SK-N-SH treated with all-trans-retinoic acid at 6 μM for 48 hours (cell line): Measurements from ENCODE around the gene NPAS2.

Experiments
- ATAC-seq: fragments of 200-7000 bp; cut with Tn5 transposase; 3 replicates; pipeline ENCODE4 v1.9.1; 2020; ENCODE audit warnings: mild to moderate bottlenecking, moderate library complexity
- ARNTL ChIP-seq: fragments of 450-650 bp; formaldehyde crosslinking; IDR thresholded peaks from 2 replicates; pipeline ENCODE4 v1.5.0; 2020; ENCODE audit warnings: low read depth, mild to moderate bottlenecking, moderate library complexity, borderline replicate concordance
- CREB5 ChIP-seq: fragments of 250-450 bp; sonication (Bioruptor Pico); IDR thresholded peaks from 2 replicates; pipeline ENCODE4 v1.5.1; 2020; ENCODE audit warnings: low read depth, mild to moderate bottlenecking, moderate library complexity
- ESRRG ChIP-seq: fragments of 250-450 bp; sonication (Bioruptor Pico); IDR thresholded peaks from 2 replicates; pipeline ENCODE4 v1.6.1; 2021; ENCODE audit warnings: mild to moderate bottlenecking
- GLIS3 ChIP-seq: fragments of 250-450 bp; sonication (Bioruptor Pico); IDR thresholded peaks from 2 replicates; pipeline ENCODE4 v1.5.0; 2020; ENCODE audit warnings: mild to moderate bottlenecking, moderate library complexity
- OSR1 ChIP-seq: fragments of 250-450 bp; sonication (Bioruptor Pico); IDR thresholded peaks from 2 replicates; pipeline ENCODE4 v1.8.0; 2022; ENCODE audit warnings: moderate library complexity, mild to moderate bottlenecking, inconsistent platforms
- PATZ1 ChIP-seq: fragments of 250-450 bp; sonication (Bioruptor Pico); IDR thresholded peaks from 2 replicates; pipeline ENCODE4 v1.8.0; 2020; ENCODE audit warnings: mild to moderate bottlenecking, moderate library complexity, borderline replicate concordance
- PPARA ChIP-seq: fragments of 250-450 bp; sonication (Bioruptor Pico); IDR thresholded peaks from 2 replicates; pipeline ENCODE4 v1.5.0; 2020; ENCODE audit warnings: mild to moderate bottlenecking, borderline replicate concordance
- RARB ChIP-seq: fragments of 250-450 bp; sonication (Bioruptor Pico); IDR thresholded peaks from 2 replicates; pipeline ENCODE4 v1.8.0; 2021; ENCODE audit warnings: mild to moderate bottlenecking, moderate library complexity
- SNAI2 ChIP-seq: fragments of 250-450 bp; sonication (Bioruptor Pico); IDR thresholded peaks from 2 replicates; pipeline ENCODE4 v1.5.0; 2020; ENCODE audit warnings: mild to moderate bottlenecking, moderate library complexity
- TCF4 ChIP-seq: fragments of 250-450 bp; sonication (Bioruptor Pico); IDR thresholded peaks from 2 replicates; pipeline ENCODE4 v1.8.0; 2021; ENCODE audit warnings: mild to moderate bottlenecking, moderate library complexity, borderline replicate concordance
- TOX ChIP-seq: fragments of 250-450 bp; sonication (Bioruptor Pico); IDR thresholded peaks from 2 replicates; pipeline ENCODE4 v1.8.0; 2021; ENCODE audit warnings: mild to moderate bottlenecking, moderate library complexity, borderline replicate concordance
- ZC3H10 ChIP-seq: fragments of 250-450 bp; sonication (Bioruptor Pico); IDR thresholded peaks from 2 replicates; pipeline ENCODE4 v1.5.1; 2021; ENCODE audit warnings: mild to moderate bottlenecking, moderate library complexity
- ZFP3 ChIP-seq: fragments of 250-450 bp; sonication (Bioruptor Pico); IDR thresholded peaks from 2 replicates; pipeline ENCODE4 v1.5.0; 2020; ENCODE audit warnings: mild to moderate bottlenecking, moderate library complexity
- ZFP30 ChIP-seq: fragments of 450-650 bp; formaldehyde crosslinking; IDR thresholded peaks from 2 replicates; pipeline ENCODE4 v1.5.0; 2022; ENCODE audit warnings: mild to moderate bottlenecking, moderate library complexity
- ZNF565 ChIP-seq: fragments of 450-650 bp; formaldehyde crosslinking; conservative IDR thresholded peaks from 2 replicates; pipeline ENCODE4 v1.5.0; 2020; ENCODE audit warnings: low read depth, mild to moderate bottlenecking, moderate library complexity
- ZNF70 ChIP-seq: fragments of 450-650 bp; formaldehyde crosslinking; IDR thresholded peaks from 2 replicates; pipeline ENCODE4 v1.5.0; 2020; ENCODE audit warnings: mild to moderate bottlenecking, moderate library complexity
- ZNF8 ChIP-seq: fragments of 450-650 bp; formaldehyde crosslinking; IDR thresholded peaks from 2 replicates; pipeline ENCODE4 v1.5.0; 2020; ENCODE audit warnings: mild to moderate bottlenecking, moderate library complexity
- TF ChIP-seq, protein P1 (sequence below): fragments of 250-450 bp; sonication (Bioruptor Pico); IDR thresholded peaks from 2 replicates; pipeline ENCODE4 v1.5.1; 2021; ENCODE audit warnings: mild to moderate bottlenecking, moderate library complexity
- TF ChIP-seq, protein P2 (sequence below): fragments of 250-450 bp; sonication (Bioruptor Pico); IDR thresholded peaks from 2 replicates; pipeline ENCODE4 v1.5.0; 2020; ENCODE audit warnings: mild to moderate bottlenecking, moderate library complexity
- TF ChIP-seq, protein P3 (sequence below): fragments of 250-450 bp; sonication (Bioruptor Pico); IDR thresholded peaks from 2 replicates; pipeline ENCODE4 v1.8.0; 2021; ENCODE audit warnings: low read depth, mild to moderate bottlenecking, moderate library complexity, borderline replicate concordance

NPAS2 gene

GRCh38 chr2:100876231-100876860 lies 56.4 kb downstream of the NPAS2 start:
- peak; percentile 22; the same call in 2 of the 3 replicates for ATAC-seq
- TF ChIP-seq ESRRG (no peak), CREB5 (no peak), OSR1 (CRISPR knock-in tag) (no peak), RARB (CRISPR knock-in tag) (no peak), TOX (CRISPR knock-in tag) (no peak), ZFP30 (CRISPR knock-in tag) (no peak), ZC3H10 (CRISPR knock-in tag) (no peak), ZFP3 (CRISPR knock-in tag) (no peak)
- TF ChIP-seq, protein P1, sequence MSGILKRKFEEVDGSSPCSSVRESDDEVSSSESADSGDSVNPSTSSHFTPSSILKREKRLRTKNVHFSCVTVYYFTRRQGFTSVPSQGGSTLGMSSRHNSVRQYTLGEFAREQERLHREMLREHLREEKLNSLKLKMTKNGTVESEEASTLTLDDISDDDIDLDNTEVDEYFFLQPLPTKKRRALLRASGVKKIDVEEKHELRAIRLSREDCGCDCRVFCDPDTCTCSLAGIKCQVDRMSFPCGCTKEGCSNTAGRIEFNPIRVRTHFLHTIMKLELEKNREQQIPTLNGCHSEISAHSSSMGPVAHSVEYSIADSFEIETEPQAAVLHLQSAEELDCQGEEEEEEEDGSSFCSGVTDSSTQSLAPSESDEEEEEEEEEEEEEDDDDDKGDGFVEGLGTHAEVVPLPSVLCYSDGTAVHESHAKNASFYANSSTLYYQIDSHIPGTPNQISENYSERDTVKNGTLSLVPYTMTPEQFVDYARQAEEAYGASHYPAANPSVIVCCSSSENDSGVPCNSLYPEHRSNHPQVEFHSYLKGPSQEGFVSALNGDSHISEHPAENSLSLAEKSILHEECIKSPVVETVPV (CRISPR knock-in tag) = no peak
- TF ChIP-seq, protein P2, sequence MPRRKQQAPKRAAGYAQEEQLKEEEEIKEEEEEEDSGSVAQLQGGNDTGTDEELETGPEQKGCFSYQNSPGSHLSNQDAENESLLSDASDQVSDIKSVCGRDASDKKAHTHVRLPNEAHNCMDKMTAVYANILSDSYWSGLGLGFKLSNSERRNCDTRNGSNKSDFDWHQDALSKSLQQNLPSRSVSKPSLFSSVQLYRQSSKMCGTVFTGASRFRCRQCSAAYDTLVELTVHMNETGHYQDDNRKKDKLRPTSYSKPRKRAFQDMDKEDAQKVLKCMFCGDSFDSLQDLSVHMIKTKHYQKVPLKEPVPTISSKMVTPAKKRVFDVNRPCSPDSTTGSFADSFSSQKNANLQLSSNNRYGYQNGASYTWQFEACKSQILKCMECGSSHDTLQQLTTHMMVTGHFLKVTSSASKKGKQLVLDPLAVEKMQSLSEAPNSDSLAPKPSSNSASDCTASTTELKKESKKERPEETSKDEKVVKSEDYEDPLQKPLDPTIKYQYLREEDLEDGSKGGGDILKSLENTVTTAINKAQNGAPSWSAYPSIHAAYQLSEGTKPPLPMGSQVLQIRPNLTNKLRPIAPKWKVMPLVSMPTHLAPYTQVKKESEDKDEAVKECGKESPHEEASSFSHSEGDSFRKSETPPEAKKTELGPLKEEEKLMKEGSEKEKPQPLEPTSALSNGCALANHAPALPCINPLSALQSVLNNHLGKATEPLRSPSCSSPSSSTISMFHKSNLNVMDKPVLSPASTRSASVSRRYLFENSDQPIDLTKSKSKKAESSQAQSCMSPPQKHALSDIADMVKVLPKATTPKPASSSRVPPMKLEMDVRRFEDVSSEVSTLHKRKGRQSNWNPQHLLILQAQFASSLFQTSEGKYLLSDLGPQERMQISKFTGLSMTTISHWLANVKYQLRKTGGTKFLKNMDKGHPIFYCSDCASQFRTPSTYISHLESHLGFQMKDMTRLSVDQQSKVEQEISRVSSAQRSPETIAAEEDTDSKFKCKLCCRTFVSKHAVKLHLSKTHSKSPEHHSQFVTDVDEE (CRISPR knock-in tag) = no peak

DNA sequence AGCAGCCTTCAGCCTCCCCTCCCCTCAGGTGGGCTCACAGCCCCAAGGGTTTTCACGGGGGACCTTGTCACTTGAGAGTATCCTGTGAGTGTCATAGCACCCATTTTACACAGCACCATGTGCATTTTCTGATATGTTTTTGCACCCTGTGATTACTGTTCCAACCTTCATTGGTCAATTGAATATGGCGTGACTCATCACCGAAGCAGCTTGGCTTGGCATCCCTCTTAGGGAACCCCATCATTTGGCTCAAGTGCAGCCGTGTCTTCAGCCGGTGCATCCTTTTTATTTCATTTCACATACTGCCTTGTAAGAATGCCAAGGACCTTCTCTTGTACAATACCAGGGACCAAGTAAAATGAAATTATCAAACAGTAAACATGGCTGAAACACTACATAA lies 57.6 kb downstream of the NPAS2 start:
- peak; percentile 81 for ATAC-seq

GRCh38 chr2:100878000-100878791 lies 58.3 kb downstream of the NPAS2 start:
- TF ChIP-seq ZFP3 (CRISPR knock-in tag) (no peak), OSR1 (CRISPR knock-in tag) (no peak), TCF4 (CRISPR knock-in tag) (no peak), CREB5 (no peak), PATZ1 (no peak), ARNTL (CRISPR knock-in tag) (no peak), ZNF8 (no peak), SNAI2 (CRISPR knock-in tag) (no peak), PPARA (CRISPR knock-in tag) (no peak), GLIS3 (CRISPR knock-in tag) (no peak)
- TF ChIP-seq, protein P3, sequence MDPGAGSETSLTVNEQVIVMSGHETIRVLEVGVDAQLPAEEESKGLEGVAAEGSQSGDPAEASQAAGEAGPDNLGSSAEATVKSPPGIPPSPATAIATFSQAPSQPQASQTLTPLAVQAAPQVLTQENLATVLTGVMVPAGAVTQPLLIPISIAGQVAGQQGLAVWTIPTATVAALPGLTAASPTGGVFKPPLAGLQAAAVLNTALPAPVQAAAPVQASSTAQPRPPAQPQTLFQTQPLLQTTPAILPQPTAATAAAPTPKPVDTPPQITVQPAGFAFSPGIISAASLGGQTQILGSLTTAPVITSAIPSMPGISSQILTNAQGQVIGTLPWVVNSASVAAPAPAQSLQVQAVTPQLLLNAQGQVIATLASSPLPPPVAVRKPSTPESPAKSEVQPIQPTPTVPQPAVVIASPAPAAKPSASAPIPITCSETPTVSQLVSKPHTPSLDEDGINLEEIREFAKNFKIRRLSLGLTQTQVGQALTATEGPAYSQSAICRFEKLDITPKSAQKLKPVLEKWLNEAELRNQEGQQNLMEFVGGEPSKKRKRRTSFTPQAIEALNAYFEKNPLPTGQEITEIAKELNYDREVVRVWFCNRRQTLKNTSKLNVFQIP (CRISPR knock-in tag) = no peak
- peak; percentile 31; the same call in 2 of the 3 replicates for ATAC-seq

More for the DNA sequence above, 57.6 kb downstream of the NPAS2 start:
- TF ChIP-seq ZFP3 (CRISPR knock-in tag) (no peak), ZNF565 (CRISPR knock-in tag) (no peak), ZNF70 (CRISPR knock-in tag) (no peak)
- TF ChIP-seq, protein P1 (CRISPR knock-in tag) = no peak
